ENCODE data around the gene PES1. TPM values are rescaled to one million over a fixed set of nuclear protein-coding genes. Genes with fewer than 3 reads are reported as not detected.
"Not testable (repeated sequence)": the region's sequence is repeated elsewhere in the genome, so short reads cannot be mapped to it uniquely, and the experiment has no call there.

PES1 gene
- total RNA-seq, 1 experiment from 2014 or later = 92.1 TPM

DNA sequence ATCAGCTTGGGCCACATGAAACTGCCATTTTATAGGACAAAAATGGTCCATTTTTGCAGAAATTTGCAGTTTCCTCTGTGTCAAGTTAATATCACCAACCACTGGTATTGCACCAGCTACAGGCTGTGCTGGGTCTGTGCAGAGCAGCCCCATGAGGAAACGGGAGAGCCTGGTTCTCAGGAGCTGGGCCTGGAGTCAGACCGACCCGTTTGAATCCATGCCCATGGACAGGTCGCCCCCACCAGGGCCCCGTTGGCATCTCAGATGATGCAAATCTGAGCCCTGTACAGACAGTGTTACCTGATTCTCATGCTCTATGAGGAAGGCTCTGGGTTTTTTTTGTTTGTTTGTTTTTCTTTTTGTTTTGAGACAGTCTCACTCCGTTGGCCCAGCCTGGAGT is 35.3 kb downstream of the PES1 start:
- no peak for DNase-seq (ENCODE audit: extremely low read depth, low read depth)

DNA sequence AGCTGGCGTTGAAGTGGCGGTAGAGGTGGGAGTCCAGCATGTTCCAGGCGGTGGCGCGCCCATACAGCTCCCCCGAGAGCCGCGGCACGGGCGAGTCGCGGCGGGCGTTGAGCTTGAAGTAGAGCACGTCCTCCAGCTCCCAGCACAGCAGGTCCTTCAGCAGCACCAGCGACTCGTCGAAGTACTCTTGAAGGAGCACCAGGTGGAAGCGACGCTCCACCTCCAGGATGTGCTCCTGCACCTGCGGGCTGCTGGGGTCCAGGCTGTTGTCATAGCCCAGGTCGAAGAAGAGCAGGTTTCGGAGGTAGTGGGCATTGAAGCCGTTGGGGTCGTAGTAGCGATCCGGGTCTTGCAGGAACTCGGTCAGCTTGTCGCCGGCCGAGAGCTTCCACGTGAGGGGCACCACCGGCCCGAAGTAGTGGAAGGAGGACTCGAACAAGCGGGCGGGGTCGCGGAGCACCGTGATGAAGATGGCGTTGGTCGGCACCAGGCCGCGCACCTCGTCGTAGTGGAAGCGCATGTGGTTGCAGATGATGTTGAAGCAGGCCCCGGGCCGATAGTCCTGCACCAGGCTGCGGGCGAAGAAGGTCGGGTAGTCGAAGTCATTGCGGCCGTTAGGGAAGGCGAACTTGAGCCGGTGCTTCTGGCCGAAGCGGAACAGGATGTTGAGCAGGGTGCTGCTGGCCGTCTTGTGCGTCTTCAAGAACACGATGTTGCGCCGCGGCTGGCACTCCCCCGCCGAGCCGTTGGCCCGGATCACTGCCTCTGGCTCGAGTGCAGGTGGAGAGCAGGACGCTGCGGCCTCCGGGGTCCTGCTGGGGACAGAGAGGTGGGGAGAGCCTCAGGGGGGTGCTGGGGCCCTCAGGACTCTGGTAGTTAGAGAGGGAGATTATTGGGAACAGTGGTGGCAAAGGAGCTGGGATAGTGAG is 36.2 kb downstream of the PES1 start:
- DNase-seq (ENCODE audit: extremely low read depth, low read depth) = no peak

DNA sequence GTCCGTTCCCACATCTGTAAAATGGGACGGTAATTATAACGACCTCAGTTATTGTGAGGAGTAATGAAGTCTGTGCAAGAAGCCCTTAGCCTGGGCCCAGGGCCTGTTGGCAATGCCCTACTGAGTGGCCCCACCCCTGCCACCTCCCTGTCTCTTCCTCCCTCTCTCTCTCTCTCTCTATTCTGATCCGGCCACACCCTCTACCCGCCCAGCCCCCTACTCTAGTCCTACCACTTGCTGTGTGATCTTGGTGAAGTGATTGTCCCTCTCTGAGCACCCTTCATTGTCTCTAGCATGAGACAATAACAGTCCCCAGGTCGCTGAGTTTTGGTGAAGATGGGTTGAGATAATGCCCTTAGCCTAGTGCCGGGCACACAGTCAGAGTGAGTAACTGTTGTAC is 37.7 kb downstream of the PES1 start:
- DNase-seq (ENCODE audit: extremely low read depth, low read depth) = no peak

DNA sequence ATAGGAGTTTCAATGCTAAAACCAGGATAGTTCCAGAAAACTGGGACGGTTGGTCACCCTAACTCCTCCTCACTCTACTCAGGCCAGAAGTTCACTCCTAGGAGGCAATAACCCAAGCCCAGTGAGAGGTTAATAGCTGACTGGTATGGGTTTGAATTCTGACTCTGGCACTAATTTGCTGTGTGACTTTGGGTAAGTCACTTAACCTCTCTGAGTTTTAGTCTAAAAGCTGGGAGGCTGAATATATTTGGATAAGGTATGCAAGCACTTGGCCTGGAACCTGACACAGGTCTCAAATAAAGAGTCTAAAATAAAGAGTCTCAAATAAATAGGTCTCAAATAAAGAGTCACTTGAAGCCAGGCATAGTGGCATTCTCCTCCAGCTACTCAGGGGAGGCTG is 39.0 kb downstream of the PES1 start:
- no peak for DNase-seq (ENCODE audit: extremely low read depth, low read depth)

DNA sequence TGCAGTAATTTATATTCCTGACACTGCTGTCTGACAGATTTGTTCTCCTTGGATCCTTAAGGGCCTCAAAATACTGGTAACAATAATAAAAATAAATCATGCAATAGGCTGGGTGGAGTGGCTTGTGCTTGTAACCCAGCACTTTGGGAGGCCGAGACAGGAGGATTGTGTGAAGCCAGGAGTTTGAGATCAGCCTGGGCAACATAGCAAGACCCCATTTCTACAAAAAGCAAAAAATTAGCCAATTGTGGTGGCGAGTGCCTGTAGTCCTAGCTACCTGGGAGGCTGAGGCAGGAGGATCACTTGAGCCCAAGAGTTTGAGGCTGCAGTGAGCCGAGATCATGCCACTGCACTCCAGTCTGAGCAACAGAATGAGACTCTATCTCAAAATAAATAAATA is 39.9 kb downstream of the PES1 start:
- DNase-seq (ENCODE audit: extremely low read depth, low read depth) = not testable (repeated sequence)

DNA sequence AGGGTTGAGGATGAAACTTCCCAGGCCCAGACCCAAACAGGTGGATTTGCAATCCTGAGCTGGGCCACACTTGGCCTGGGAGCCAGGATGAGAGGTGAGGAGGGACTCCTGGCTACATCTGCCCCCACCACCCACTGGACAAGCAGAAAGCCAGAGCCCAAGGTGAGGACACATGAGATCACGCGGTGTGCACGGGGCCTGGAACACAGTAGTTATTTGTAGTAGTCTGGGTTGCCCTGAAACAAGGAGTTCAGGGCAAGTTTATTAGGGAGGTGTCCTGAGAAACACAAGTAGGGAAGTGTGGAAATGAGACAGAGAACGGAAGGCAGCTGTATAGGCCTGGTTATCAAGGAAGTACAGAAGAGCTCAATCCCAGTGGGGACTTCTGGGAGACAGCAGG is 44.5 kb downstream of the PES1 start:
- no peak for DNase-seq (ENCODE audit: extremely low read depth, low read depth)

DNA sequence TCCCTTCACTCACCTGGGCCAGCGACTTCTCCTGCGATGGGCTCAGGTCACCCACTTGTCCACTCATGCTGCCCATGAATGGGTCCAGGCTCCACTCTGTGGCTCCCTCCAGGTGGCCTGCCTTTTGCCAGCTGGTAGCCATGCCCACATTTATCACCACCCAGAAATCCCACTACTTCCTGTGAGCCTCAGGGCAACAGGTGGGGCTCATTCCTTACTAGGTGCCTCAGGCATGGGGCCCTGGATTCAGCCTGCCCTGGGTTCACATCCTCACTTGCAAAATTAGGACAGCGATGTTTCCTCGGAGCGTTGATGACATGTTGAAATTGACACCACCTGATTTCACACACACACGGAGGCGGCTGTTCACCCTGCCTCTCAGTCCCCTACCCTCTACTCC is 45.1 kb downstream of the PES1 start, which contains the start of gene SEC14L6:
Gene SEC14L6 (minus strand): TSS at position 126 of the 400 bp plus-strand sequence. CDS start 59 bp downstream, at position 67.
- DNase-seq (ENCODE audit: extremely low read depth, low read depth) = no peak

DNA sequence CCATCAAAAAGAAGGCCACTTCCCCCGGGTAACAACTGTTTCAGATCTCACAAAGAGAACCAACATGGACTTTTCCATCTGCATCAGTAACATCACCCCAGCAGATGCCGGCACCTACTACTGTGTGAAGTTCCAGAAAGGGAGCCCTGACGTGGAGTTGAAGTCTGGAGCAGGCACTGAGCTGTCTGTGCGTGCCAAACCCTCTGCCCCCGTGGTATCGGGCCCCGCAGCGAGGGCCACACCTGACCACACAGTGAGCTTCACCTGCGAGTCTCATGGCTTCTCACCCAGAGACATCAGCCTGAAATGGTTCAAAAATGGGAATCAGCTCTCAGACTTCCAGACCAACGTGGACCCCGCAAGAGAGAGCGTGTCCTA is 48.9 kb downstream of the PES1 start:
- DNase-seq (ENCODE audit: extremely low read depth, low read depth) = no peak

DNA sequence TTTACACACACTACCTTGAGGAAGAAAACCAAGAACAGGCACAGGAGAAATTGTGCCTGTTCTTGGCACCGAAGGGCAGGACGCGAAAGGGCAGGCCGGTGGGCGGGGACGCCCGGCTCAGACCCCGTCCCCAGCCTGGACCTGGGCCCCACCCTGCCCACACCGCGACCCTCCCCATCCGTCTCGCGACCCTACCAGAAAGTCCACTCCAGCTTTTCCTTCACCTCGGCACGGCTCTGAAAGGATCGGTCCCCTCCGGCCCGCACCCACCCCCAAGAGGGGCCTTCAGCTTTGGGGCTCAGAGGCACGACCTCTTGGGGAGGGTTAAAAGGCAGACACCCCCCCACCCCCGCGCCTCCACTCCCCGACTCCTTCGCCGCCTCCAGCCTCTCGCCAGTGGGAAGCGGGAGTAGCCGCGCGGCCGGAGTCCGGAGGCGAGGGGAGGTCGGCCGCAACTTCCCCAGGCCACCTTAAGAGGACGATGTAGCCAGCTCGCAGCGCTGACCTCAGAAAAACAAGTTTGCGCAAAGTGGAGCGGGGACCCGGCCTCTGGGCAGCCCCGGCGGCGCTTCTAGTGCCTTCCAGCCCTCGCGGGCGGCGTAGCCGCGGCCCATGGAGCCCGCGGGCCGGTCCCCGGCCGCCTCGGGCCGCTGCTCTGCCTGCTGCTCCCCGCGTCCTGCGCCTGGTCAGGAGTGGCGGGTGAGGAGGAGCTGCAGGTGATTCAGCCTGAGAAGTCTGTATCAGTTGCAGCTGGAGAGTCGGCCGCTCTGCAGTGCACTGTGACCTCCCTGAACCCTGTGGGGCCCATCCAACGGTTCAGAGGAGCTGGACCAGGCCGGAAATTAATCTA is 49.5 kb downstream of the PES1 start:
- no peak for DNase-seq (ENCODE audit: extremely low read depth, low read depth)

DNA sequence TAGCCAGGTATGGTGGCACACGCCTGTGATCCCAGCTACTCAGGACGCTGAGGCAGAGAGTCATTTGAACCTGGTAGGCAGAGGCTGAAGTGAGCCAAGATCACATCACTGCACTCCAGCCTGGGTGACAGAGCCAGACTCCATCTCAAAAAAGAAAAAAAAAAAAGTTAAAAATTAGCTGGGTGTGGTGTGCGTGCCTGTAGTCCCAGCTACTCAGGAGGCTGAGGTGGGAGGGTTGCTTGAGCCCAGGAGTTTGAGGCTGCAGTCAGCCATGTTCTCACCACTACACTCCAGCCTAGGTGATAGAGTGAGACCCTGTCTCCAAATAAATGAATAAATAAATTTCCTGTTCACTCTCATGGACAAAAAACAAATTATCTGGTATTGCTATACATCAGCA is 50.2 kb downstream of the PES1 start:
- not testable (repeated sequence) for DNase-seq (ENCODE audit: extremely low read depth, low read depth)

DNA sequence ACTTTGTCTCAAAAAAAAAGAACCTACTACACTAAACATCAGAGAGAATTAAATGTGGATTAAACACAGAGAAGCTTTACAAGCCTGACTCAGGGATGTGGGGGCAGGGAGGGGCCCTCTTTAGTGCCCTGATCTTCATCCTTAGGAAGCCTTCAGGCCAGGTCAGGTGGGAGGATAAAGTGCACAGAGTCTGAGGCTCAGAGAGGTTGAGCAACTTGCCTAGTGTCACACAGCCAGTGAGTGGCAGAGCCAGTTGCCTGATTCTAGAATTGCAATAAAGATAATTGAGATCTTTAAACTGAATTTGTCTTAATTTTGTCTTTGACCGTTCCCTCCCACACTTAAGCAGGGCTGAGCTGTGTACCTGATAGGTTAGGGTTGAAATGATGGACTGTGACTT is 52.3 kb downstream of the PES1 start:
- no peak for DNase-seq (ENCODE audit: extremely low read depth, low read depth)

DNA sequence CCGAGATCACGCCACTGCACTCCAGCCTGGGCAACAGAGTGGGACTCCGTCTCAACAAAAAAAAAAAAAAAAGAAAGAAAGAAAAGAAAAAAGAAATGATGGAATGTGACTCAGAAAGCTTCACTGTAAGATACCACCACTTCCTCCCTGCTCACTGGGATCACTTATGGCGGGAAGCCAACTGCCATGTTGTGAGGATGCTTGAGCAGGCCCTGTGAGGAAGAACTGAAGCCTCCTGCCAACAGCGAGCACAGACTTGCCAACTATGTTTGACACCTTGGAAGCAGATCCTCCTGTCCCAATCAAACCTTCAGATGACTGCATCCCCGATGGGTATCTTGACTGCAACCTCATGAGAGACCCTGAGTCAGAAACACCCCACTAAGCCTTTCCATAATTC is 53.4 kb downstream of the PES1 start:
- DNase-seq (ENCODE audit: extremely low read depth, low read depth) = no peak

DNA sequence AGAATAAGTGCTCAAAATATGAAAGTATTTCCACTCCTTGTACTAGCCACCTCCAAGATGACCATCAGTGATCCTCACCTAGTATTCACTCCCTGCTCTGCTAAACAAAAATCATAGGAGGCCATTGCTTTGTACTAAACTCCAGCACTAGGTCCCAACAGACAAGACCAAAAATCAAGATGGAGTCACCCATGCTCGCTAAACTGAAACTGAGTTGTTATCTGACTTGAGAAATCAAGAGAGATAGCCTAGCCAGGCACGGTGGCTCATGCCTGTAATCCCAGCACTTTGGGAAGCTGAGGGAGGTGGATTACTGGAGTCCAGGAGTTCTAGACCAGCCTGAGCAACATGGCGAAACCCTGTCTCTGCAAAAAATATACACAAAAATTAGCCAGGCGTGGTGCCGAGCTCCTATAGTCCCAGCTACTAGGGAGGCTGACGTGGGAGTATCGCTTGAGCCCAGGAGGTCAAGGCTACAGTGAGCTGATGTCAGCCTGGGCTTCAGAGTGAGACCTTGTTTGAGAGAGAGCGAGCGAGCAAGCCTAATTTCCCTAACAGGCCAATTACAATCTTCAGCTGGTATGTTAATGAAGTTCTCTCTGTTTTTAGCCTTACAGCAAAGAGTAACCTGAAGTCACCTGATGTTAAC is 54.5 kb downstream of the PES1 start:
- DNase-seq (ENCODE audit: extremely low read depth, low read depth) = no peak

DNA sequence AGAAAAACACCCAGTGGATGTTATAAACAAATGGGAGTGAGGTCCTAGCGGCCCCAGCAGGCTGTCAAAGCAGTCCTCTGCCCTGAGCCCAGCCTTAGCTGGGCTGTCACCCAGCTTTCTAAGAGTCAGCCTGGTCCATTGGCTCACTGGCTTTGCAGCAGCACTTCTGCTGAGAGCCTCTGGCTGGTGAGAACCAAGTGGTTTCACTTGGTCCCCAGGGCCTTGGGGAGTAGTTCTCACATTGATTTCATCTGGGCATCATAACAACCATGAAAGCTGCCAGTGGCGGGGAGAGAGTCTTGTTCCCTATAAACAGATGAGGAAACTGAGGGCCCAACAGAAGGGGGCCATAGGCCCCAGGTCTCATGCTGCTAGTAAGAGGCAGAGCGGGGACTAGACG is 56.5 kb downstream of the PES1 start:
- DNase-seq (ENCODE audit: extremely low read depth, low read depth) = no peak

DNA sequence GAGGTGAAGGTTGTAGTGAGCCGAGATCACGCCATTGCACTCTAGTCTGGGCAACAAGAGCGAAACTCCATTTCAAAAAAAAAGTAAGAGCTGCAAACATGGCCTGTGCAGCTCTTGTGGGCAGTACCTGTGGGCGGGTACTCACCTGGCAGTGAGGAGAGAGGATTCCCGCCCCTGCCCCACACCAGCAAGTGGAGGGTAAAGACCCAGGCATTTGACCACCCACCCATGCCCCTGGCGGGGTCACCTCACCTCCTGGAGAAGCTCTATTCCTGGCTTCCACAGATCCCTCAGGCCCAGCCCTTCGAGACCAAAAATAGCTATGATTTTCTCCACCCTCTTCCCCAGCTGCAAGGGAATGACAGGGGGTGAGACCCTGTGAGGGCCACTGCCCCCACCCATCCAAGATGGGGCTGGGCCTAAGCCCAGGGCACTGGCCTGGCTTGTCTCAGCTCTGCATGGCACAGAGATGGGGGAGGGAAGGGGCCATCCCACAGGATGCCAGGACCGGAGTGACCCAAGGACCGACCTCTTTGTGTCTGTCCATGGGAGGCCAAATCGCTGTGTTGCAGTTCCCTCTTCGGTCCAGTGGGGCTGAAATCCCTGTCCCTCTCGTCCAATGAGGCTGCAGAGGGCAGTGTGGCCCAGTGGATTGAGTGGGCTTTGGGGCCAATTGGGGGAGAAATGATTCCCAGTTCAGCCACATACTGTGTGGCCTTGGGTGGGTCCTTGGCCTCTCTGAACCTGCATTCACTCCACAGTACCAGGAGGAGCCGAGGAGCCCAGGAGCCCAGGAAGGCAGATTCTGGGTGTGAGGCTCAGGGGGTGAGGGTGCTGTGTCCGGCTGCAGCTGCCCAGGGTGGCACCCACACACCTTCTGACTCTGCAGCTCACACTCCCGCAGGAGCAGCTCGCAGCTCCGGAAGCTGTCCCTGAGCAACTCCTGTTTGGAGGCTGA is 59.8 kb downstream of the PES1 start:
- no peak for DNase-seq (ENCODE audit: extremely low read depth, low read depth)

DNA sequence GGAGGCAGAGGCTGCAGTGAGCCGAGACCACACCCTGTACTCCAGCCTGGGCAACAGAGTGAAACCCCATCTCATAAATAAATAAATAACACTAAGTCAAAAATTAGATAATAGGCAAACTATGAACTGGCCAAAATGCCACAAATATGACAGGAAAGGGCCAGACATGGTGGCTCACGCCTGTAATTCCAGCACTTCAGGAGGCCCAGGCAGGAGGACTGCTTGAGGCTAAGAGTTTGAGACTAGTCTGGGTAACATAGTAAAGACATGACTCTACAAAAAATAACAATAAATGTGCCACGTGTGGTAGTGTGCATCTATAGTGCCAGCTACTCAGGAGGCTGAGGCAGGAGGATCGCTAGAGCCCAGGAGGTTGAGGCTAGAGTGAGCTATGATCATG is 65.1 kb downstream of the PES1 start:
- DNase-seq (ENCODE audit: extremely low read depth, low read depth) = no peak
